Measurements from ENCODE around the gene ARID1A.

GRCh38 chr1:26729633-26730032, 33.8 kb downstream of the ARID1A start:
- TF ChIP-seq CTCF (IDR thresholded peaks at IDR 0.05) (no peak), POLR2A (IDR thresholded peaks at IDR 0.05) (no peak), POLR2AphosphoS5 (IDR thresholded peaks at IDR 0.05) (no peak)

Measured in upper lobe of left lung (tissue), 4 donors.